KMS-11 (cell line): Measurements from ENCODE around the gene SHROOM3.

Experiments
- H2AFZ ChIP-seq: fragments of 200-600 bp; sonication (generic); 2 replicates; pipeline ENCODE4 v1.6.1; 2016; ENCODE audit warnings: antibody characterized with exemption, mixed run types, low read depth
- H3K27ac ChIP-seq: fragments of 200-600 bp; sonication (generic); 2 replicates; pipeline ENCODE4 v1.6.1; 2016; ENCODE audit warnings: mild to moderate bottlenecking, mixed run types
- H3K27me3 ChIP-seq: fragments of 200-600 bp; sonication (generic); 2 replicates; pipeline ENCODE4 v1.6.1; 2017; ENCODE audit warnings: mild to moderate bottlenecking, low read depth, mixed run types, moderate library complexity; ENCODE audit not compliant: insufficient read depth
- H3K36me3 ChIP-seq: fragments of 200-600 bp; sonication (generic); 2 replicates; pipeline ENCODE4 v1.6.1; 2017; ENCODE audit warnings: mild to moderate bottlenecking, mixed run types; ENCODE audit not compliant: insufficient read depth
- H3K4me1 ChIP-seq: fragments of 200-600 bp; sonication (generic); 2 replicates; pipeline ENCODE4 v1.6.1; 2016; ENCODE audit warnings: mild to moderate bottlenecking, low read depth, mixed run types; ENCODE audit not compliant: poor library complexity, severe bottlenecking
- H3K4me2 ChIP-seq: fragments of 200-600 bp; sonication (generic); 2 replicates; pipeline ENCODE4 v1.7.0; 2016; ENCODE audit warnings: mild to moderate bottlenecking, mixed run types
- H3K4me3 ChIP-seq: fragments of 200-600 bp; sonication (generic); IDR thresholded peaks from 2 replicates; pipeline ENCODE4 v1.6.1; 2017; ENCODE audit warnings: low read depth, low read length, mixed read lengths; ENCODE audit not compliant: insufficient read depth
- H3K79me2 ChIP-seq: fragments of 200-600 bp; sonication (generic); 2 replicates; pipeline ENCODE4 v1.6.1; 2016; ENCODE audit warnings: low read depth, mixed run types; ENCODE audit not compliant: insufficient read depth
- H3K9ac ChIP-seq: fragments of 200-600 bp; sonication (generic); 2 replicates; pipeline ENCODE4 v1.6.1; 2016; ENCODE audit warnings: mild to moderate bottlenecking, mixed run types
- H4K20me1 ChIP-seq: fragments of 200-600 bp; sonication (generic); 2 replicates; pipeline ENCODE4 v1.6.1; 2016; ENCODE audit warnings: mild to moderate bottlenecking, mixed run types; ENCODE audit not compliant: insufficient read depth
- CTCF ChIP-seq: fragments of 200-600 bp; sonication (generic); conservative IDR thresholded peaks from 2 replicates; pipeline ENCODE4 v1.6.1; 2017; ENCODE audit warnings: low read depth, mild to moderate bottlenecking, antibody characterized with exemption, low read length, moderate library complexity, mixed read lengths

SHROOM3 gene

GRCh38 chr4:76442807-76443206, 7.8 kb downstream of the SHROOM3 start:
- Histone ChIP-seq H3K36me3 (no peaks in the 10 kb centered on the region), H4K20me1 (no peaks in the 10 kb centered on the region), H2AFZ (no peak overlapping the region), H3K79me2 (no peaks in the 10 kb centered on the region), H3K27me3 (no peaks in the 10 kb centered on the region), H3K4me1 (peaks cover 10% of the 10 kb centered on the region), H3K4me2 (no peak overlapping the region), H3K4me3 (no peak overlapping the region), H3K27ac (no peak overlapping the region), H3K9ac (no peak overlapping the region)
- no peak for TF ChIP-seq CTCF

- H3K9ac ChIP-seq: no peak overlapping the region
- TF ChIP-seq CTCF: no peak
- H3K36me3 ChIP-seq: no peaks in the 10 kb centered on the region
- H3K27ac ChIP-seq: no peak overlapping the region
- no peak overlapping the region for H3K4me2 ChIP-seq
- no peaks in the 10 kb centered on the region for H4K20me1 ChIP-seq
- H3K79me2 ChIP-seq: no peaks in the 10 kb centered on the region
- H3K4me3 ChIP-seq: no peak overlapping the region
- no peak overlapping the region for H2AFZ ChIP-seq
- H3K27me3 ChIP-seq: no peaks in the 10 kb centered on the region
- peaks cover 15% of the 10 kb centered on the region for H3K4me1 ChIP-seq
These were observed 8.3 kb downstream of the SHROOM3 start for GRCh38 chr4:76443376-76443775.

GRCh38 chr4:76445911-76446310, 10.9 kb downstream of the SHROOM3 start:
- Histone ChIP-seq H2AFZ (no peak overlapping the region), H3K4me3 (no peak overlapping the region), H3K36me3 (no peaks in the 10 kb centered on the region), H3K9ac (no peak overlapping the region), H3K4me2 (no peak overlapping the region), H3K79me2 (no peaks in the 10 kb centered on the region), H4K20me1 (no peaks in the 10 kb centered on the region), H3K27me3 (no peaks in the 10 kb centered on the region), H3K27ac (no peak overlapping the region), H3K4me1 (peaks cover 41% of the 10 kb centered on the region)
- TF ChIP-seq CTCF: no peak

- H3K4me2 ChIP-seq: no peak overlapping the region
- no peak overlapping the region for H2AFZ ChIP-seq
- no peak overlapping the region for H3K27ac ChIP-seq
- H3K27me3 ChIP-seq: no peaks in the 10 kb centered on the region
- H3K9ac ChIP-seq: no peak overlapping the region
- H3K4me1 ChIP-seq: peaks cover 56% of the 10 kb centered on the region
- H3K36me3 ChIP-seq: no peaks in the 10 kb centered on the region
- no peaks in the 10 kb centered on the region for H3K79me2 ChIP-seq
- H3K4me3 ChIP-seq: no peak overlapping the region
- no peak for TF ChIP-seq CTCF
- H4K20me1 ChIP-seq: no peaks in the 10 kb centered on the region
These were observed 12.4 kb downstream of the SHROOM3 start for GRCh38 chr4:76447393-76447851.

- Histone ChIP-seq H3K4me3 (no peak overlapping the region), H4K20me1 (no peaks in the 10 kb centered on the region), H3K79me2 (no peaks in the 10 kb centered on the region), H3K4me1 (peaks cover 59% of the 10 kb centered on the region), H3K9ac (no peak overlapping the region), H3K27me3 (no peaks in the 10 kb centered on the region), H3K27ac (no peak overlapping the region), H3K4me2 (no peak overlapping the region; the same call in 1 of the 2 replicates), H2AFZ (no peak overlapping the region), H3K36me3 (no peaks in the 10 kb centered on the region)
- no peak for TF ChIP-seq CTCF
These were observed 13.2 kb downstream of the SHROOM3 start for GRCh38 chr4:76448211-76448610.
